ENCODE data around the gene NCEH1. TPM values are rescaled to one million over a fixed set of nuclear protein-coding genes. Genes with fewer than 3 reads are reported as not detected.

NCEH1 gene
- total RNA-seq, 2 donors from 2014 or later, result 6.1 to 8.7 TPM

- H3K4me3 Mint-ChIP-seq, result no peak overlapping the region
- H3K27me3 Mint-ChIP-seq (ENCODE audit: low read depth), result no peaks in the 10 kb centered on the region
- H3K27ac Mint-ChIP-seq, result no peak overlapping the region
- H3K9me3 Mint-ChIP-seq, result peaks cover 0 to 2% of the 10 kb centered on the region in 2 donors
- no peaks in the 10 kb centered on the region for H3K36me3 Mint-ChIP-seq (ENCODE audit: insufficient read depth in 2 of 2)
- ATAC-seq (replicated peaks in 1 of 2) (no peak), DNase-seq (no peak)
- no peaks in the 10 kb centered on the region for H3K4me1 Mint-ChIP-seq (ENCODE audit: low read depth)
Observed at GRCh38 chr3:172658344-172659245, 52.3 kb downstream of the NCEH1 start.

GRCh38 chr3:172656602-172657001 lies 54.3 kb downstream of the NCEH1 start:
- H3K36me3 Mint-ChIP-seq (ENCODE audit: insufficient read depth in 2 of 2), result no peaks in the 10 kb centered on the region
- no peaks in the 10 kb centered on the region for H3K4me1 Mint-ChIP-seq (ENCODE audit: low read depth)
- no peak overlapping the region for H3K27ac Mint-ChIP-seq
- no peaks in the 10 kb centered on the region for H3K27me3 Mint-ChIP-seq (ENCODE audit: low read depth)
- H3K9me3 Mint-ChIP-seq, result no peaks in the 10 kb centered on the region
- ATAC-seq (replicated peaks in 1 of 2) (no peak), DNase-seq (no peak)
- no peak overlapping the region for H3K4me3 Mint-ChIP-seq

DNA sequence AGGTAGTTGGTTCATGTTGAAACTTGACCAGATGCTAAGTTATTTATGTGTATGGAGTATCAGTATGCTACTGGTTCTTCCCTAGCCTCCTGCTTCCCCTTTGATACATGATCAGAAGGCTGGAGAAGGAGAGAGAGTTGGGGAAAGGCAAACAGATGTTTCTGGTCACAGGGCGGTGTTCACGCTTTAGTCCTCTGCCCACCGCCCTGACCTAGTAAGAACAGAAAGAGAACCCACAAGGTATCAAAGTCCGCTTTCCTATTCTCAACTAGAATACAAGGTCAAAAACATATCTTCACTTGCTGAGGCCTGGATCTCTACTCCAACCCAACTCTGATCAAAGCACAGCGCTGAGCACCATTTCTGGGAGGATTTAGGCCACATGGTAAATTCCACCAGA lies 55.5 kb downstream of the NCEH1 start:
- Mint-ChIP-seq H3K4me1 (ENCODE audit: low read depth) (no peaks in the 10 kb centered on the region), H3K9me3 (no peaks in the 10 kb centered on the region), H3K4me3 (no peak overlapping the region), H3K27ac (no peak overlapping the region), H3K27me3 (ENCODE audit: low read depth) (no peaks in the 10 kb centered on the region), H3K36me3 (ENCODE audit: insufficient read depth in 2 of 2) (no peaks in the 10 kb centered on the region)
- DNase-seq (no peak), ATAC-seq (replicated peaks in 1 of 2) (no peak)

GRCh38 chr3:172654470-172654869 lies 56.4 kb downstream of the NCEH1 start:
- Mint-ChIP-seq H3K9me3 (no peaks in the 10 kb centered on the region), H3K4me3 (no peak overlapping the region), H3K27me3 (ENCODE audit: low read depth) (no peaks in the 10 kb centered on the region), H3K27ac (no peak overlapping the region), H3K4me1 (ENCODE audit: low read depth) (no peaks in the 10 kb centered on the region), H3K36me3 (ENCODE audit: insufficient read depth in 2 of 2) (no peaks in the 10 kb centered on the region)
- ATAC-seq (replicated peaks in 1 of 2), result no peak
- no peak for DNase-seq

GRCh38 chr3:172653004-172653572 lies 57.8 kb downstream of the NCEH1 start:
- ATAC-seq (replicated peaks in 1 of 2), result no peak
- no peak for DNase-seq
- Mint-ChIP-seq H3K4me3 (no peak overlapping the region), H3K27me3 (ENCODE audit: low read depth) (no peaks in the 10 kb centered on the region), H3K36me3 (ENCODE audit: insufficient read depth in 2 of 2) (no peaks in the 10 kb centered on the region), H3K9me3 (no peaks in the 10 kb centered on the region), H3K27ac (no peak overlapping the region), H3K4me1 (ENCODE audit: low read depth) (no peaks in the 10 kb centered on the region)

DNA sequence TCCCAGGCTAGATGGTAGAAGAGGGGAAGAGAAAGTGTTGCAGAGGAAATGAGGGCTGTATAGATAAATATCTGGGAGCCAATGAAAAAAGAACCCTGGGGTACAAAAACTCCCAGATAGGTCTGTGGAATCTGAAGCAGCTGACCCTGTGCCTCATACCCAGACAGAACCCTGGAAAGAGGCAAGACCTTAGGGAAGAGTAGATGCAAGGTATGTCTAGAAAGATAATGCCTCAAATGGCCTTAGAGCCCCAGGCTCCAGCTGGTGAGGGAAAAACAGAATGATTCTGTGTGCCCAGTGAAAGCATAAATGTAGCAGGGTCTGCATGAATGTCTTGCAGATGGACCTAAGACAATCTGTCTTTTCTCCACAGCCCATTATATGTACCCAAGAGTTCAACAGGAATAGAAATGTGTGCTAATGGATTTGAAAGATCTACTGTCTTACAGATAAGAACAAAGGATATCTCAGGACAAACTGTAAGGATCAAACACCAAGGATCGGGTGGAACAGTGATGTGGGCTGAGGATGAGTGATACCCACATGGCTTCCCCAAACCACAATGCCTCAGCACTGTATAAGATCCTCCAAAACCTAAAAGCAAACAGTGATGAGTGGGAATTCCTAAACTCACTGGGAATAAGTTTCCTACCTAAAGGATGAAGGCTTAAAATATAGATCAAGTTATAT lies 58.8 kb downstream of the NCEH1 start:
- Mint-ChIP-seq H3K27ac (no peak overlapping the region), H3K27me3 (ENCODE audit: low read depth) (no peaks in the 10 kb centered on the region), H3K4me1 (ENCODE audit: low read depth) (no peaks in the 10 kb centered on the region), H3K4me3 (no peak overlapping the region), H3K36me3 (ENCODE audit: insufficient read depth in 2 of 2) (no peaks in the 10 kb centered on the region), H3K9me3 (no peaks in the 10 kb centered on the region)
- no peak for DNase-seq
- ATAC-seq (replicated peaks in 1 of 2), result no peak

DNA sequence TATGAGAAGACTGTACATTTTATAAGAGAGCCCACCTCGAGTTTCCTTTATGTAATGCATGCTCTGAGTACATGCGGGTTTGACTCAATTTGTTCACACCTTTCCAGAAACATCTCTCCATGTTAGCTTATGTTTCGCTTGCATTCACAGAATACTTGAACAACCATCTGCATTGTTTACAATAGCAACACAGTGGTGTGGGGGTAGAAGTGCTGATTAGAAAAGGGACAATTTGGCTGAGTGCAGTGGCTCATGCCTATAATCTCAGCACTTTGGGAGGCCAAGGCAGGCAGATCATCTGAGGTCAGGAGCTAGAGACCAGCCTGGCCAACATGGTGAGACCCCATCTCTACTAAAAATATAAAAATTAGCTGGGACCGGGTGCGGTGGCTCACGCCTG lies 60.9 kb downstream of the NCEH1 start:
- ATAC-seq (replicated peaks in 1 of 2), result no peak
- Mint-ChIP-seq H3K27ac (no peak overlapping the region), H3K27me3 (ENCODE audit: low read depth) (no peaks in the 10 kb centered on the region)

GRCh38 chr3:172648747-172649146 lies 62.1 kb downstream of the NCEH1 start:
- ATAC-seq (replicated peaks in 1 of 2) (no peak), DNase-seq (no peak)
- Mint-ChIP-seq H3K4me3 (no peak overlapping the region), H3K4me1 (ENCODE audit: low read depth) (no peaks in the 10 kb centered on the region), H3K36me3 (ENCODE audit: insufficient read depth in 2 of 2) (no peaks in the 10 kb centered on the region), H3K9me3 (no peaks in the 10 kb centered on the region), H3K27ac (no peak overlapping the region), H3K27me3 (ENCODE audit: low read depth) (no peaks in the 10 kb centered on the region)

More for the DNA sequence above, 60.9 kb downstream of the NCEH1 start:
- Mint-ChIP-seq H3K9me3 (no peaks in the 10 kb centered on the region), H3K36me3 (ENCODE audit: insufficient read depth in 2 of 2) (no peaks in the 10 kb centered on the region), H3K4me3 (no peak overlapping the region), H3K4me1 (ENCODE audit: low read depth) (no peaks in the 10 kb centered on the region)
- no peak for DNase-seq

GRCh38 chr3:172647823-172648222 lies 63.0 kb downstream of the NCEH1 start:
- Mint-ChIP-seq H3K36me3 (ENCODE audit: insufficient read depth in 2 of 2) (no peaks in the 10 kb centered on the region), H3K4me3 (no peak overlapping the region), H3K4me1 (ENCODE audit: low read depth) (no peaks in the 10 kb centered on the region), H3K27ac (no peak overlapping the region), H3K27me3 (ENCODE audit: low read depth) (no peaks in the 10 kb centered on the region), H3K9me3 (no peaks in the 10 kb centered on the region)
- DNase-seq, result no peak
- no peak for ATAC-seq (replicated peaks in 1 of 2)

- Mint-ChIP-seq H3K4me3 (no peak overlapping the region), H3K4me1 (ENCODE audit: low read depth) (no peaks in the 10 kb centered on the region), H3K27ac (no peak overlapping the region), H3K9me3 (no peaks in the 10 kb centered on the region), H3K36me3 (ENCODE audit: insufficient read depth in 2 of 2) (no peaks in the 10 kb centered on the region), H3K27me3 (ENCODE audit: low read depth) (no peaks in the 10 kb centered on the region)
- no peak for DNase-seq
- ATAC-seq (replicated peaks in 1 of 2), result no peak
Observed at GRCh38 chr3:172647080-172647479, 63.8 kb downstream of the NCEH1 start.

- Mint-ChIP-seq H3K4me3 (no peak overlapping the region), H3K9me3 (no peaks in the 10 kb centered on the region), H3K4me1 (ENCODE audit: low read depth) (no peaks in the 10 kb centered on the region), H3K36me3 (ENCODE audit: insufficient read depth in 2 of 2) (no peaks in the 10 kb centered on the region), H3K27ac (no peak overlapping the region), H3K27me3 (ENCODE audit: low read depth) (no peaks in the 10 kb centered on the region)
- no peak for ATAC-seq (replicated peaks in 1 of 2)
- DNase-seq, result no peak
Observed at GRCh38 chr3:172646439-172647015, 64.3 kb downstream of the NCEH1 start.

- Mint-ChIP-seq H3K9me3 (no peaks in the 10 kb centered on the region), H3K4me1 (ENCODE audit: low read depth) (no peaks in the 10 kb centered on the region), H3K27me3 (ENCODE audit: low read depth) (no peaks in the 10 kb centered on the region), H3K27ac (no peak overlapping the region), H3K36me3 (ENCODE audit: insufficient read depth in 2 of 2) (no peaks in the 10 kb centered on the region), H3K4me3 (no peak overlapping the region)
- DNase-seq, result no peak
- no peak for ATAC-seq (replicated peaks in 1 of 2)
Observed at GRCh38 chr3:172644258-172644657, 66.6 kb downstream of the NCEH1 start.

DNA sequence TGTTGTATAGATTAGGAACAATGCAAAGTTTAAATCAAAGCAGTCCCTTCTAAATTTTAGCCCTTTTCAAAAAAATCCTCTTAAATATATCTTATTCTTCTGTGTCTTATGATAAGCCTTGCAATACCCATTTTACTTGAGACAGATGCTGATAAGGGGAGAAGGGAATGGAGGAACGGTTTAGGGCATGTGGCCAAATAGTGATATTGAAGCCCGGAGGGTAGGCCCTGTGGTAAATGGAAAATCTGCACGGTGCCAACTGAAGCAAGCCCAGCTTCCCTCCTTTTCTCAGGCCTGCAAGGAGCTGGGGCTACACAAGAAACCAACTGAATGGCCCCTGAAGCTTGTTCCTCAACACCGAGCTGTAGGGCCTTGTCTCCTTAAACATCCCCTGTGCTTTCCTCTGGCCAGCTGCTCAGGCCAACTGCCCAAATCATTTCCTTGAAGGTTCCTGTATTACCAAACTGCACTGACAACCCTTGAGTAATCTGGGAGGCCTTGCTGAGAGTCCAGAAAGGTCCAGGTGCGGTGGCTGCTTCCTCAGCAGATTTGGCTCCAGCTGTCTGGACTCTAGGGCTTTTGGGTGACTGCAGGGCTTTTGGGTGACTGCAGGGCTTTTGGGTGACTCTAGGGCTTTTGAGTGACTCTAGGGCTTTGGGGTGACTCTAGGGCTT lies 67.2 kb downstream of the NCEH1 start:
- no peak for DNase-seq
- Mint-ChIP-seq H3K27me3 (ENCODE audit: low read depth) (no peaks in the 10 kb centered on the region), H3K4me1 (ENCODE audit: low read depth) (no peaks in the 10 kb centered on the region), H3K36me3 (ENCODE audit: insufficient read depth in 2 of 2) (no peaks in the 10 kb centered on the region), H3K4me3 (no peak overlapping the region), H3K9me3 (no peaks in the 10 kb centered on the region), H3K27ac (no peak overlapping the region)
- no peak for ATAC-seq (replicated peaks in 1 of 2)
